ENCODE results near the gene SOCS4.

DNA sequence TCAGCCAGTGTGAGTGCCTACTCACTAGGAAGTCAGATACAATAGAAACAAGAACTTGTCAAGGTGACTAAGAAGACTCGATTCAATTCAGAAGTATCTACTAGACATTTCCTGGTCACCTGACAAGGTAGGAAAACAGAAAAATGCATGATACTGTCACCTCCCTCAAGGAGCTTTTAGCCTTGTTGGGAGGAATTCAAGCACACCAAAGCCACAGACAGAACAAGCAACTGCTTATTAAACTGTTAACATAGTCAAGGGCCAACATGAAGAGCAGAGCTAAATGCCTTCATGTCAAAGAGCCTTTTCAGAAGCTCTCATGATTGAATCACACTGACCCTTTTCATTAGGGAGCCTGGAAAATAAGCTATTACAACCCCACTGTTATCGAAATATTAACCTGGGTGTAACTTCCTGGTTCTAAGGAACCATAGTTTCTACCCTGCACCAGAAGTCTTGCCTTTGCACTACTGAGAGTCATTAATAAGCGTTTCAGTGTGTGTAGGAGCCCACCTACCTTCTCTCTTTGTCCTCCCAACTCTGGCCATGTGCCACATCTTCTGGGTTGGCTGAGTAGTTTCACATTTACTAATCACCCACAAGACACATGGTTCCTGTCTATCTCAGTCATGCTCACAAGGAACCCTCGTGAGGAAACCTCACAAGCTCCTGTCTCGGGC, 71.0 kb downstream of the SOCS4 start:
- TF ChIP-seq, protein P1, sequence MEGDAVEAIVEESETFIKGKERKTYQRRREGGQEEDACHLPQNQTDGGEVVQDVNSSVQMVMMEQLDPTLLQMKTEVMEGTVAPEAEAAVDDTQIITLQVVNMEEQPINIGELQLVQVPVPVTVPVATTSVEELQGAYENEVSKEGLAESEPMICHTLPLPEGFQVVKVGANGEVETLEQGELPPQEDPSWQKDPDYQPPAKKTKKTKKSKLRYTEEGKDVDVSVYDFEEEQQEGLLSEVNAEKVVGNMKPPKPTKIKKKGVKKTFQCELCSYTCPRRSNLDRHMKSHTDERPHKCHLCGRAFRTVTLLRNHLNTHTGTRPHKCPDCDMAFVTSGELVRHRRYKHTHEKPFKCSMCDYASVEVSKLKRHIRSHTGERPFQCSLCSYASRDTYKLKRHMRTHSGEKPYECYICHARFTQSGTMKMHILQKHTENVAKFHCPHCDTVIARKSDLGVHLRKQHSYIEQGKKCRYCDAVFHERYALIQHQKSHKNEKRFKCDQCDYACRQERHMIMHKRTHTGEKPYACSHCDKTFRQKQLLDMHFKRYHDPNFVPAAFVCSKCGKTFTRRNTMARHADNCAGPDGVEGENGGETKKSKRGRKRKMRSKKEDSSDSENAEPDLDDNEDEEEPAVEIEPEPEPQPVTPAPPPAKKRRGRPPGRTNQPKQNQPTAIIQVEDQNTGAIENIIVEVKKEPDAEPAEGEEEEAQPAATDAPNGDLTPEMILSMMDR (IDR thresholded peaks at IDR 0.05; ENCODE audit: low read depth, low read length, poor library complexity, severe bottlenecking) = no peak
- TF ChIP-seq EZH2phosphoT487 (IDR thresholded peaks at IDR 0.05; ENCODE audit: borderline replicate concordance, low read length) = no peak
